Activated naive CD8-positive, alpha-beta T cell treated with anti-CD3 and anti-CD28 coated beads, Interleukin-2, amount 50 U/mL, for 16 hours (primary cell): ENCODE results near the gene CASP10.

Experiments
- DNase-seq: peaks from one replicate; pipeline ENCODE4 v3.0.0-alpha.2; 2020; ENCODE audit warnings: low read depth, low spot score

Gene CASP10

DNA sequence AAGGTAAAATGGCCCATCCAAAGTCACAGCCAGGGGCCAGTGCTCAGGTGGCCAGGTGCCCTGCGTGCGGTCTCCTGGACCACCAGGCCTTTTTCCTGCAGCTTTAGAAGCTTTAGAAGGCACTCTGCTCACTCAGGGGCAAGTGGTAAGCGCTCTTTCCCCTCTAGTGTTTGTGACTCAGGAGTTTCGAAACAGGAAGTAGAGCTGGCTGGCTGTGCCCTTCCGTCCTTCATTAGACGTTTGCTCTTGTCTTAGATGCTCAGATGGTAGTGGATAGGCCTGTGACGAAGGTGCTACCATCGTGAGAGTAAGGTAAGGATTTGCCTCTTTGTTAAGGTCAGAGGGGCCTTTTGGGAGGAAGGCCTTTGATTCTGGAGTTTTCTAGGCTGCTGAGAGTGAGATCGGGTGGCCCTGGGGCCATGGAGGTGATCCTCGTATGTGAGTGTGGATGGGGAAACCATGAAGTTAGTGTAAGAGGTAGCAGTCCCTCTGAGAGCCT is 77.4 kb downstream of the CASP10 start, which contains the start of gene CASP8:
CASP8 (plus strand) TSS at position 235 of the 499 bp plus-strand sequence. CDS start 5,951 bp downstream, outside the sequence.
- peak; percentile 9 for DNase-seq

DNA sequence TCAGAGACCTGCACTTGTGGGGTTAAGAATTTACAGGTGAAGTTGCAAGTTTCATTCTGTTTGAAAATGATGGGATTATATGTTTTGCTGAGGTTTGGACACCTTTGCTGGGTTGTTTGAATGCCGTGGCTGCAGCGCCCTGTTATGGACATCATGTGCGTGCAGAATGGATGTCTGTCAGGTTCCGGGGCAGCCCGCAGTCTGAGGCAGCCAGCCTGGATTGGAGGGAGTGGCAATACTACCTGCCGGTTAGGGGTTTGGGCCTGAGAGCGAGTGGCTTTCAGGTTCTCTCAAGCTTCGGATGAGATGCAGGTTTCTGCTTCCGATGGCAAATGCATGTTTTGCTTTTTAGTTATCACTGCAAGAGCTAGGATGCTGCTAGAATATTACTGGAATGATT is 78.5 kb downstream of the CASP10 start:
- no peak for DNase-seq

DNA sequence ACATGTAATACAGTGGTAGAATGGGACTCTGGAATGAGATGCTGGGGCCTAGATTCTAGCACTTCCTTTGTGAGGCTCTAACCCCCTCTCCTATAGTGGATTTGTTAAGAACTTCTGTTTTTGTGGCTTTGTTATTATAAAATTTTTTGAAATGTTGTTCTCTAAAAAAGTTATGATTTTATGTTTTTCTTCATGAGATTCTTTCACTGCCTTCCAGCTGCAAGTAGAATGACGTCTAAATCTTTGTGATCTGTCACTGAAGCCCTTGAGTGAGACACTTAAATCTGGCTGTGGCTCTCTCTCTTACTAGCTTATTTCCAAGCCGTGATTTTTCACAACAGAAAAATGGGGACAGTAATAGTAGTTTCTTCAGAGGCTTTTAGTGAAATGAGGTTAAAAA is 79.0 kb downstream of the CASP10 start:
- no peak for DNase-seq

DNA sequence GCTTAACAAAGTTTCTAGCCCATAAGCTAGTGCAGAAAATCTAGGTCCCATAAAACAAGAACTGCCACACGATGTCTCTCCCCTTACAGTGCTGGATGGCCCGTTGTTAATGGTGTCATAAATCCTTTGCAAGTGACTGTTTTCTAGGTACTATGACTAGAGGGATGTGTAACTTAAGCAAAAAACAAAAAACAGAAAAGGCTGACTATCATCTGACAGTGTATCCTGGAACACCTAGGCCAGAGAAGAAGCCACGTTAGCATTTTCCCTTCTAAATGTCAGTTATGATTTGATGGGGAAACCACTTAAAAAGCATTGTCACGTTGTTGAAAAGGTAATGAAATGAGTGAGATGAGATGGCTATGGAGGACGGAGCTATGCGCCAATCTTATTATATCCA is 79.8 kb downstream of the CASP10 start:
- DNase-seq = no peak

DNA sequence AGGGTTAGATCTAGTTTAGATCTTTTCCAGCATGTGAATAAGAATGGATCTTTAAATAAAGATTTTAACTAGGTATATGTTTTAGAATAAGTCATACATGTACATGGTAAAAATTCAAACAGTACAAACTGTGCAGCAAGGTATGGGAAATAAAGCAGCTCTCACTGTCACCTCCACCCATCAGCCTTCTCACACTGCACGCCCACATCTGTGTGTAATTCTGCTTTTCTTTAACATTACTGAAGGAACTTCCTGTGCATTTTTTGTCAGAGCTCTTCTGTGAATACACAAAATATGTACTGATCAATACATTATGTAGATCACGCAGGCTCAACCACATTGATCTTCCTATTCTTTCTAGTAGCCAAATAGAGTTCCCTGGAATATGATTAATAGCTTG is 80.8 kb downstream of the CASP10 start:
- no peak for DNase-seq

DNA sequence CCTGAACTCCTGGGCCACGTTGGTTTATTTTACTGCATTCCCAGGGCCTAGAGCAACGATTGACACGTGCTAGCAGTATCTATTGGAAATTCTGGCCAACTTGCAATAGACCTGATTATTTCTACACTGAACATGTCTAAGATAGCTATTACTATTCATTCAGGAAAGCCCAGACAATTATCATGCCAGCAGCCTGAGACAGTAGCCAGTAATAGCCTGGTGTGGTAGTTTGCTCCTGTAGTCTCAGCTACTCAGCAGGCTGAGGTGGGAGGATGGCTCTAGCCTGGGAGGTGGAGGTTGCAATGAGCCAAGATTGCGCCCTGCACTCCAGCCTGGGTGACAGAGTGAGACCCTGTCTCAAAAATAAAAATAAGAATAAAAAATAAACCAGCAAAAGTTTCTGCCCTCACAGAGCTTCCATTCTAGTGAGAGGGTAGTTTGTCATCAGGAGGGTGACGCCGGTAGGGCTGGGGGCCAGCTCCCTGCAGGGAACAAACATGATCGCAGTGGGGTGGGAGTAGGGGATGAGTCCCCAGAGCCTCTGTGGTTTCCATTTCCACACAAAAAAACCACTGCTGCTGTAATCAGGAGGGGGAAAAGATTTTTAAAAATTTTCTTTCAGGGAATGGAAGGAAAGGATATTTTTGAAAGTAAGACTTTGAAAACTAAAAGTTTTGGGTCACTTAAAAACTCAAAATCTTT is 81.7 kb downstream of the CASP10 start:
- no peak for DNase-seq

DNA sequence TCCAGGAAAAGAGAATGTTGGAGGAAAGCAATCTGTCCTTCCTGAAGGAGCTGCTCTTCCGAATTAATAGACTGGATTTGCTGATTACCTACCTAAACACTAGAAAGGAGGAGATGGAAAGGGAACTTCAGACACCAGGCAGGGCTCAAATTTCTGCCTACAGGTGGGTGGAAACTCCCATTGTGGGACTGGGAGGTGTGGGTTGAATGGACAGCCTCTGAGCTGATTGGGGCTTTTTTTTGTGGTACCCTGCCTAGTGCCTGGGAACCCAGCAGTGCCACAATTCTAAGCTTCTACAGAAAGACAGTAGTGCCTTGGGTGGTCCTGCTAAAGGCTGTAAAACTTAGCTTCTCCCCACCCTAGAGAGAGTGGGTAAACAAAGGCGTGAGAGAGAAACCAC is 83.7 kb downstream of the CASP10 start:
- no peak for DNase-seq

DNA sequence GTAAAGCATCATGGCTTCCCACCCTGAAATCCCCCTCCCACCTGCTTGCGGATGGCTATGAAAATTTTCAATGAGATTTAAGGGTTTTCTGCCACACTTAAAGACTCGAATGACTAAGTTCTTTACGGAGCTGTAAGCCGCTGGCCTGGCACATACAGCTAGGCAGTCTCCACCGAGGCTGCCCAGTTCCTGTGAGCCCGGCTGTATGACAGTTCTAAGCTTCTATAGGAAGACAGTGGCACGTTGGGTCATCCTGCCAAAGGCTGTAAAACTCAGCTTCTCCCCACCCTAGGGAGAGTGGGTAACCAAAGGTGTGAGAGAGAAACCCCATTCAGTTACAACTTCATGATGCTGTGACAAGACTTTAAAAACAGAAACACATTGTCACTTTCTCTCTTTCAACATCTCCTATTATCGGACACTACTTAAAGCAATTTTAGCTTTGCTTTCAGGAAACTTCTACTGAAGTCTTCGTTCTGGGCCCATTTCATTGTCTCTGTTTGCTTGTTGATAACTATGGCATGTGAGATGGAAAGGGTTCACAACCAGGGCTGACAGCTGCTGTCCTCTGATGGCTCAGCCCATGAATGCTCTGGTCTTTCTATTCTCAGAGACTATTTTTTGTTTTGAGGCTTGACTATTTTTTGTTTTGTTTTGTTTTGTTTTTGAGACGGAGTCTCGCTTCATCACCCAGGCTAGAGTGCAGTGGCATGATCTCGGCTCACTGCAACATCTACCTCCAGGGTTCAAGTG is 84.5 kb downstream of the CASP10 start:
- DNase-seq = no peak

DNA sequence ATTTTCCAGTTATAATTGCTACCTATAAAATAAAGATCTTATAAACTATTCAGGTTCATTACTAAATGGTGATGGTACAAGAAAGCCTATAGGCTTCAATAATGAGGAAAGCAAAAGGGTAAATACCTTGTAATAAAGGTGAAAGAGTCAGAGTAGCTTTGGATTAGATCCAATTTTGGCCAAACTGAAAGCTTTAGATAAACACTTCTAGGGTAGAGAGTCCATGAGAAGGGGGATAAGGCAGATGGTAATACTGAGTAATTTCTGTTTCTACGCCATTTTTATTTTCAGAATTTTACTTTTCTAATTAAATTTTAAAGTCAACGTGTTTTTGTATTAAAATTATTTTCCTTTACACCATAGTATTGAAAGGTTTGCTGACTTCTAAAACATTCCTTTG is 86.8 kb downstream of the CASP10 start:
- DNase-seq = no peak

DNA sequence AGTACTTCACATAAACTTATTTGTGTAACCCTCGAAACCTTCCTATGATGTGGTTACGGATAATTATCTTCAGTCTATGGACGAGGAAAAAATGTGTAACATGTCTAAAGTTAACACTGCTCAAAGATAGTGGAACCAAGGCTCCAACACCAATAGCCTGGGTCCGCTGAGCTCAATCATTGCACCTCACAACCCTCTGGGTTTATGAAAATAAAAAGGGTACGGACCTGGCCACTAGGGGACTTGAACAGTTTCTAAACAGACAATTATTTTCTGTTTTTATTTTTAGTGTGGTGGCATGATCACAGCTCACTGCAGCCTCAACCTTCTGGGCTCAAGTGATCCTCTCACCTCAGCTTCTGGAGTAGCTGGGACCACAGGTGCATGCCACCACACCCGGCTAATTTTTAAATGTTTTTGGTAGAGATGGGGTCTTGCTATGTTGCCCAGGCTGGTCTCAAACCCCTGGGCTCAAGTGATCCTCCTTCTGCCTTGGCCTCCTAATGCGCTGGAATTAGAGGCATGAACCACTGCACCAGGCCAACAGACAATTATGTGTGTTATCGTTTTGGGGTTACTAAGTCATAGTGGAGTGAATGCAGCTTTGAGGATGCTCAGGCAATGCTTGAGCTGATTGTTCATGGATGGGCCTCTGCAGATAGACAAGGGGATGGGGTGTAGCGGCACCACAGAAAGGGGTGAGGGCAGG is 87.5 kb downstream of the CASP10 start:
- no peak for DNase-seq

DNA sequence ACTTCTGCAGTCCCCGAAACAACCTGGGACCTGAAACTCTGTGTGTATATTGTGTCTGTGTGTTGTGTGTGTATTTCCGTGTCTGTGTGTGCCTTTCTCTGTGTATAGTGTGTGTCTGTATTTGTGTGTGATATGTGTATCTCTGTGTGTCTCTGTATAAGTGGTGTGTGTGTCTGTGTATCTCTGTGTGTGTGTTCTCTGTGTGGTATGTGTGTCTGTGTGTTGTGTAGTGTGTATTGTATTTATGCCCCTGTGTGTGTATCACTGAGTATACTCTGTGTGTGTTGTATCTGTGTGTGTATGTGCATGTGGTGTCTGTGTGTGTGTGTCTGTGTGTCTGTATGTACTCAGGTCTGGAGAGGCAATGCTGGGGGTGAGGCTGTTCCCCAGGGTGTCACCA is 89.0 kb downstream of the CASP10 start:
- DNase-seq = no peak

DNA sequence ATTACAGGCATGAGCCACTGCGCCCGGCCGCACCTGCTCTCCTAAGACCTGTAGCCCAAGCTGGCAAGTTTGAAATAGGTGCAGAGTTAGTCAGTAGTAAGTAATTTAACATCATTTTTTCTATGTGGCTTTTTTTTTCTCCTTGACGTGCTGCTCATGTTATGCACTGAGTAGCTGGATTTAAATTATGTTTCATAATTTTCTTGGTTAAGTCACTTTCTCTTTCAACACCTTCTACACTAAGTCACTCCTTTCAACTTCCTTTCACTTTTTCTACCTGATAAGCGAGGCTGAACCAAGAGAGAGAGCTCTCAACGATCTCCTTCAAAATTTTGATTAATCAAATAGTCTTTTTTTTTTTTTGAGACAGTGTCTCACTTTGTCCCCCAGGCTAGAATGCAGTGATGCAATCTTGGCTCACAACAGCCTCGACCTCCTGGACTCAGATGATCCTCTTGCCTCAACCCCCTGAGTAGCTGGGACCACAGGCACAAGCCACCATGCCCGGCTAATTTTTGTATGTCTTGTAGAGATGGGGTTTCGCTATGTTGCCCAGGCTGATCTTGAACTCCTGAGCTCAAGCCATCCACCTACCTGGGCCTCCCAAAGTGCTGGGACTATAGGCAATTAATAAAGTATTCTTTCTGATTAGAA is 90.5 kb downstream of the CASP10 start:
- no peak for DNase-seq

DNA sequence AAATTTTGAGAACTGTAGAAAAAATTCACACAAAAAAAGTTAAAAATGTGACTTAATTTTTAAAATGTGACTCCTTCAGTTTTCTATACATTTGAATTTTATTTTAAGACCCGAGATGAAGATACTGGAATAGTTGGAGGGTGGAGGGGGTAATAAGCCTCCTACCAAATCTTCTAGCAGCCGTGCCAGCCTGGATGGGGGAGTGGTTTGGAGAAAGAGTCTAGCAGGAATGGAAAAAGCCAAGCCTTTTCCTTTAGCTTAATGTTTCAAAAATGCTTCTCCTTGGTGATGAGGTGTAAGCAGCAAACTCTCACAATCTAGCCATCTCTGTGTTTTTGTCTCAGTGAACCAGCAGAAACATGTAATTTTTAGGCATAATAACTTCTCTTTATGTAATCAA is 92.1 kb downstream of the CASP10 start:
- DNase-seq = no peak

DNA sequence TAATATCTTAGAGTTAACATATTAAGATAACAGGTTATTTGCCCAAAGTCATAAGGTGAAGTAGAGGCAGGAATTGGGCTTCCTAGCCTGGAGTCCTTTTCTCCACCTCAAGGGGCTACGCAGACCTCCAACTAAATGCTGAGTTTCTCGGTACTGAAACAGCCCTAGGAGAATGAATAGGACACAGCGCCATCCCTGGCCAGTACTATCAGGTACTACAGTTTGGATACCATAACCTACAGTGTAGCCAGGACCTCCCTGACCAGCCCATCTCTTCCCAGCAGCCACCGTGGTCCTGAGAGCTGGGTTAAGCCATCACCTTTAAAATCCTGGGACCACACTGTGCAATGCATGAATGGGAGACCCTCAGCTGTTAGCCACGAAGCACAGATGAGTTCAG is 93.0 kb downstream of the CASP10 start:
- DNase-seq = no peak

DNA sequence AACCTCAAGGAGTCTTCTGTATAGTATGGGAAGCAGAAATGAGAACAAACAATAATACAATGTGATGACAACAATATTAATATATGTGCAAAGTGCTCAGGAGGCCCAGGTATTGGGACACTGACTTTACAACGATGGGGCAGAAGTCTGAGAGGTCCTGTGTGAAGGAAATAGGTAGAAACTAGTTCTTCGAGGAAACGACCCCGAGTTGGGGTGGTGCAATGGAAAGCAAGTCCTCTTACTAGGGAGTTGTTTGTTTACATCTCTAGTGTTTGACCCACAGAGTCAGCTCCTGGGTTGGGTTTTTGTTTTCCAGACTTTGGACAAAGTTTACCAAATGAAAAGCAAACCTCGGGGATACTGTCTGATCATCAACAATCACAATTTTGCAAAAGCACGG is 93.6 kb downstream of the CASP10 start:
- DNase-seq = no peak
